Activated T-cell treated with anti-CD3 and anti-CD28 coated beads, Interleukin-2, amount 50 U/mL, for 72 hours (primary cell): ENCODE data around the gene XKR8. TPM values are rescaled to one million over a fixed set of nuclear protein-coding genes. Genes with fewer than 3 reads are reported as not detected.
A peak's percentile ranks its signal among the peaks of the same experiment; 100 is the strongest.

Experiments used
- ATAC-seq, 2 donors: fragments of 150-1000 bp; cut with Tn5 transposase; replicated peaks in 1 of 2; 2 replicates each; pipeline ENCODE4 v1.10.0; 2021; ENCODE audit warnings: moderate library complexity in 2 of 2, mild to moderate bottlenecking in 1 of 2
- DNase-seq, 2 donors: peaks; one replicate each; pipeline ENCODE4 v3.0.0; 2021 to 2022; ENCODE audit warnings: mixed read lengths in 1 of 2
- H3K27ac Mint-ChIP-seq: one replicate; pipeline ENCODE4 v1.8.0; 2022; ENCODE audit warnings: mild to moderate bottlenecking, moderate library complexity, mixed read lengths
- H3K27me3 Mint-ChIP-seq: one replicate; pipeline ENCODE4 v1.8.0; 2022; ENCODE audit warnings: low read depth, mixed read lengths
- H3K36me3 Mint-ChIP-seq, 2 donors: one replicate each; pipeline ENCODE4 v1.8.0; 2022; ENCODE audit warnings: mixed read lengths in 2 of 2, mild to moderate bottlenecking in 1 of 2; ENCODE audit not compliant: insufficient read depth in 2 of 2
- H3K4me1 Mint-ChIP-seq: one replicate; pipeline ENCODE4 v1.8.0; 2022; ENCODE audit warnings: low read depth, mixed read lengths
- H3K4me3 Mint-ChIP-seq, 2 donors: one replicate each; pipeline ENCODE4 v1.8.0; 2022; ENCODE audit warnings: mild to moderate bottlenecking in 2 of 2, mixed read lengths in 2 of 2, moderate library complexity in 2 of 2
- H3K9me3 Mint-ChIP-seq, 2 donors: one replicate each; pipeline ENCODE4 v1.8.0; 2022; ENCODE audit warnings: mixed read lengths in 2 of 2
- total RNA-seq, 2 donors: library from RNA; stranded (reverse); gene quantifications; one replicate each; pipeline ENCODE4 v1.2.3, GENCODE V29; 2022

The XKR8 gene, protein sequence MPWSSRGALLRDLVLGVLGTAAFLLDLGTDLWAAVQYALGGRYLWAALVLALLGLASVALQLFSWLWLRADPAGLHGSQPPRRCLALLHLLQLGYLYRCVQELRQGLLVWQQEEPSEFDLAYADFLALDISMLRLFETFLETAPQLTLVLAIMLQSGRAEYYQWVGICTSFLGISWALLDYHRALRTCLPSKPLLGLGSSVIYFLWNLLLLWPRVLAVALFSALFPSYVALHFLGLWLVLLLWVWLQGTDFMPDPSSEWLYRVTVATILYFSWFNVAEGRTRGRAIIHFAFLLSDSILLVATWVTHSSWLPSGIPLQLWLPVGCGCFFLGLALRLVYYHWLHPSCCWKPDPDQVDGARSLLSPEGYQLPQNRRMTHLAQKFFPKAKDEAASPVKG
- 10 to 100 TPM in 1 of 2 donors, 1 to 10 TPM in 1; 8.7 to 18.9 TPM for total RNA-seq

- peaks cover 0 to 1% of the 10 kb centered on the region in 2 donors for H3K36me3 Mint-ChIP-seq
- H3K27me3 Mint-ChIP-seq, result no peaks in the 10 kb centered on the region
- peaks cover 23% of the 10 kb centered on the region for H3K4me1 Mint-ChIP-seq
- ATAC-seq (peak; percentile 98 to 99), DNase-seq (peak; percentile 88 to 90)
- H3K27ac Mint-ChIP-seq, result peak within 1 kb of the TSS; percentile 85
- H3K9me3 Mint-ChIP-seq, result no peaks in the 10 kb centered on the region
- H3K4me3 Mint-ChIP-seq, result peak within 1 kb of the TSS; percentile 88 to 93
Measured at GRCh38 chr1:27959792-27960603, at the start of gene XKR8. TSS of gene XKR8 (plus strand) at chr1:27959973. CDS start at chr1:27960070, 97 bp downstream.

DNA sequence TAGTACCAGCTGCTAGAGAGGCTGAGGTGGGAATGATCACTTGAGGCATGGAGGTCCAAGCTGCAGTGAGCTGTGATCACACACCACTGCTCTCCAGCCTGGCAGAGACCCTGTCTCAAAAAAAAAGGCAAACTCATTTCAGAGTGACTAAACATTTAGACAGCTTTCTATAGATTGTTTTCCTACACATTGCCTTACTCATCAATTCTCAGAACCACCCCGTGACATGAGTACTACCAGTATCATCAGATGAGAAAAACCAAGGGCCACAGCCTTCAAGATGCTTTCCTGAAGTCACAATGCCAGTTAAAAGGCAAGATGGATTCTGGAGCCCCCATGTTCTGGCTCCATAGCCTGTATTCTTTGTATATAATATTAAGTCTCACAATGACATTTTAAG is 47.3 kb upstream of the XKR8 start:
- Mint-ChIP-seq H3K36me3 (peaks cover 17 to 30% of the 10 kb centered on the region in 2 donors), H3K27me3 (no peaks in the 10 kb centered on the region), H3K4me3 (peak overlapping the region; percentile 99 to 100), H3K9me3 (peaks cover 2 to 5% of the 10 kb centered on the region in 2 donors), H3K4me1 (peaks cover 27% of the 10 kb centered on the region), H3K27ac (peak overlapping the region; percentile 91)
- ATAC-seq, result peak; percentile 48 to 66
- DNase-seq, result peak; percentile 35 to 54

GRCh38 chr1:27915082-27915575 is 44.6 kb upstream of the XKR8 start:
- peaks cover 10 to 20% of the 10 kb centered on the region in 2 donors for H3K36me3 Mint-ChIP-seq
- H3K27me3 Mint-ChIP-seq, result no peaks in the 10 kb centered on the region
- DNase-seq, result no peak
- peaks cover 2 to 5% of the 10 kb centered on the region in 2 donors for H3K9me3 Mint-ChIP-seq
- peaks cover 25% of the 10 kb centered on the region for H3K4me1 Mint-ChIP-seq
- peak overlapping the region; percentile 99 to 100 for H3K4me3 Mint-ChIP-seq
- no peak for ATAC-seq
- peak overlapping the region; percentile 100 for H3K27ac Mint-ChIP-seq

GRCh38 chr1:27922272-27922671 is 37.5 kb upstream of the XKR8 start:
- no peaks in the 10 kb centered on the region for H3K9me3 Mint-ChIP-seq
- no peaks in the 10 kb centered on the region for H3K36me3 Mint-ChIP-seq
- DNase-seq, result no peak
- no peaks in the 10 kb centered on the region for H3K4me1 Mint-ChIP-seq
- ATAC-seq, result no peak
- H3K27me3 Mint-ChIP-seq, result no peaks in the 10 kb centered on the region
- H3K4me3 Mint-ChIP-seq, result no peak overlapping the region
- no peak overlapping the region for H3K27ac Mint-ChIP-seq

DNA sequence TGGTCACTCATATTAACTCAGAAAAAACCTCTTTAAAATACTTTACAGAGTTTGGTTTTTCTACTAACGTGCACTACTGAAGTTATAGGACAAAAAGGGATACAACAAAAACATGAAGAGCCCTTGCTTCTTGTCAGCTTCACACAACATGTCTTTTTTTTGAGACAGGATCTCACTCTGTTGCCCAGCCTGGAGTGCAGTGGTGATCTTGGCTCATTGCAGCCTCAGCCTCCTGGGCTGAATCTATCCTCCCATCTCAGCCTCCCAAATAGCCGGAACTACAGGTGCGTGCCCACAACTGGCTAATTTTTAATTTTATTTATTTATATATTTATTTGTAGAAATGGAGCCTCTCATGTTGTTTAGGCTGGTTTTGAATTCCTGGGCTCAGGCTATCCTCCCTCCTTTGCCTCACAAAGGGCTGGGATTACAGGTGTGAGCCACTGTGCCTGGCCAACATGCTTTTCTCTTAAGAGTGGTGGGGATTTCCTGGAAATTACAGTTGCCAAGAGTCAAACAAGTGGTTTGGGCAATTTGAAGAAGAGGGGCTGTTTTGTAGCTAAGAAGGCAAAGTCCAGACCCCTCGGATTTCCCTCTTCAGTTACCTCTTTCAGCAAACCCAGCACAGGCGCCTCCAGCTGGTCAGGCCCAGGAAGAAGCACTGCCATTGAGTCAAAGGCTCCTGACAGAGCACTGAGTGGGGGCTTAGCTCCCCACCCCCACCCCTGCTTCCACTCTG is 31.4 kb upstream of the XKR8 start:
- DNase-seq (no peak), ATAC-seq (no peak)
- H3K9me3 Mint-ChIP-seq, result no peaks in the 10 kb centered on the region
- H3K36me3 Mint-ChIP-seq, result no peaks in the 10 kb centered on the region
- no peaks in the 10 kb centered on the region for H3K27me3 Mint-ChIP-seq
- no peak overlapping the region for H3K4me3 Mint-ChIP-seq
- H3K4me1 Mint-ChIP-seq, result no peaks in the 10 kb centered on the region
- no peak overlapping the region for H3K27ac Mint-ChIP-seq

- Mint-ChIP-seq H3K9me3 (no peaks in the 10 kb centered on the region), H3K4me1 (peaks cover 19% of the 10 kb centered on the region), H3K27ac (no peak overlapping the region), H3K27me3 (peaks cover 13% of the 10 kb centered on the region), H3K36me3 (no peaks in the 10 kb centered on the region), H3K4me3 (no peak overlapping the region)
- DNase-seq (no peak), ATAC-seq (no peak)
Measured at GRCh38 chr1:27931184-27931583, 28.6 kb upstream of the XKR8 start.

- no peaks in the 10 kb centered on the region for H3K36me3 Mint-ChIP-seq
- peaks cover 19% of the 10 kb centered on the region for H3K4me1 Mint-ChIP-seq
- no peak overlapping the region for H3K27ac Mint-ChIP-seq
- no peak for ATAC-seq
- peaks cover 13% of the 10 kb centered on the region for H3K27me3 Mint-ChIP-seq
- DNase-seq, result no peak
- no peaks in the 10 kb centered on the region for H3K9me3 Mint-ChIP-seq
- no peak overlapping the region for H3K4me3 Mint-ChIP-seq
Measured at GRCh38 chr1:27931759-27932158, 28.0 kb upstream of the XKR8 start.

GRCh38 chr1:27934818-27935549 is 24.8 kb upstream of the XKR8 start, which contains the start of gene SMPDL3B:
TSS of gene SMPDL3B (plus strand) at chr1:27935000. CDS start at chr1:27935184, 184 bp downstream.
- H3K9me3 Mint-ChIP-seq, result no peaks in the 10 kb centered on the region
- H3K27ac Mint-ChIP-seq, result no peak within 1 kb of the TSS
- DNase-seq (peak in 1 of 2 donors; percentile 33), ATAC-seq (peak; percentile 66 to 83)
- H3K4me1 Mint-ChIP-seq, result peaks cover 21% of the 10 kb centered on the region
- peaks cover 13% of the 10 kb centered on the region for H3K27me3 Mint-ChIP-seq
- H3K36me3 Mint-ChIP-seq, result no peaks in the 10 kb centered on the region
- H3K4me3 Mint-ChIP-seq, result peak within 1 kb of the TSS; percentile 73 to 85

GRCh38 chr1:27935721-27936120 is 24.1 kb upstream of the XKR8 start:
- Mint-ChIP-seq H3K4me3 (peak overlapping the region in 1 of 2 donors; percentile 85), H3K27me3 (peaks cover 13% of the 10 kb centered on the region), H3K9me3 (no peaks in the 10 kb centered on the region), H3K27ac (no peak overlapping the region), H3K4me1 (peaks cover 29% of the 10 kb centered on the region), H3K36me3 (no peaks in the 10 kb centered on the region)
- no peak for DNase-seq
- ATAC-seq, result no peak

DNA sequence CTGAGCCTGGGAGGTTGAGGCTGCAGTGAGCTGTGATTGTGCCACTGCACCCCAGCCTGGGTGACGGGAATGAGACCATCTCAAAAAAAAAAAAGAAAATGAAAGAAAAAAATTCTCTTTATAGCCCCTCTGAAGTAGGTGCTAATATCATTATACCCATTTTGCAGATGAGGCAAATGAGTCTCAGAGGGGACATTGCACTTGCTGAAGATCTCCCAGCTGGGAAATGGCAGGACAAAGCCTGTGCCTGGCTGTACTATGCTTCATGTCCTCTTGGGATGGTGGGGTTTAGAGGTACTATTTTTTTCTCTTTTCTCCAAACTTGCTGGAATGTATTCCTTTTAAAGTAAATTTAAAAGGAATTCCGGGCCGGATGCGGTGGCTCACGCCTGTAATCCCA is 23.4 kb upstream of the XKR8 start:
- Mint-ChIP-seq H3K4me1 (peaks cover 29% of the 10 kb centered on the region), H3K36me3 (no peaks in the 10 kb centered on the region), H3K27ac (no peak overlapping the region), H3K9me3 (no peaks in the 10 kb centered on the region), H3K27me3 (peaks cover 13% of the 10 kb centered on the region), H3K4me3 (no peak overlapping the region)
- ATAC-seq (no peak), DNase-seq (no peak)

- H3K27ac Mint-ChIP-seq, result no peak overlapping the region
- DNase-seq (no peak), ATAC-seq (no peak)
- H3K9me3 Mint-ChIP-seq, result no peaks in the 10 kb centered on the region
- H3K4me3 Mint-ChIP-seq, result no peak overlapping the region
- no peaks in the 10 kb centered on the region for H3K36me3 Mint-ChIP-seq
- peaks cover 13% of the 10 kb centered on the region for H3K27me3 Mint-ChIP-seq
- H3K4me1 Mint-ChIP-seq, result peaks cover 29% of the 10 kb centered on the region
Measured at GRCh38 chr1:27937524-27937836, 22.3 kb upstream of the XKR8 start.

GRCh38 chr1:27938488-27938887 is 21.3 kb upstream of the XKR8 start:
- H3K27me3 Mint-ChIP-seq, result peaks cover 13% of the 10 kb centered on the region
- ATAC-seq, result no peak
- DNase-seq, result no peak
- H3K9me3 Mint-ChIP-seq, result no peaks in the 10 kb centered on the region
- H3K36me3 Mint-ChIP-seq, result no peaks in the 10 kb centered on the region
- no peak overlapping the region for H3K27ac Mint-ChIP-seq
- H3K4me3 Mint-ChIP-seq, result no peak overlapping the region
- H3K4me1 Mint-ChIP-seq, result peaks cover 36% of the 10 kb centered on the region
